SJCRH30 (cell line): ENCODE data around the gene VSTM2L. TPM values are rescaled to one million over a fixed set of nuclear protein-coding genes. Genes with fewer than 3 reads are reported as not detected.

Experiments used
- DNase-seq, 2 experiments: peaks; one replicate each; pipeline ENCODE4 v3.0.0-alpha.2; 2015 to 2020
- H3K27ac ChIP-seq: fragments of 250-450 bp; sonication (Bioruptor Pico); 2 replicates; pipeline ENCODE4 v1.5.1; 2020; ENCODE audit warnings: mild to moderate bottlenecking, moderate library complexity
- H3K27me3 ChIP-seq: fragments of 250-450 bp; sonication (Bioruptor Pico); 2 replicates; pipeline ENCODE4 v1.5.1; 2020; ENCODE audit warnings: mild to moderate bottlenecking, moderate library complexity
- H3K36me3 ChIP-seq: fragments of 250-450 bp; sonication (Bioruptor Pico); 2 replicates; pipeline ENCODE4 v1.5.1; 2020; ENCODE audit warnings: mild to moderate bottlenecking, moderate library complexity
- H3K4me1 ChIP-seq: fragments of 250-450 bp; sonication (Bioruptor Pico); 2 replicates; pipeline ENCODE4 v1.5.1; 2020; ENCODE audit warnings: mild to moderate bottlenecking, moderate library complexity
- H3K4me3 ChIP-seq: fragments of 250-450 bp; sonication (Bioruptor Pico); 2 replicates; pipeline ENCODE4 v1.5.1; 2020; ENCODE audit warnings: mild to moderate bottlenecking, moderate library complexity
- H3K9me3 ChIP-seq: fragments of 250-450 bp; sonication (Bioruptor Pico); replicated peaks from 2 replicates; pipeline ENCODE4 v1.5.1; 2020; ENCODE audit warnings: mild to moderate bottlenecking, moderate library complexity
- total RNA-seq: library from RNA; depleted of rRNA; stranded (reverse); fragments of >200 nt; shearing (Covaris generic); gene quantifications from 2 replicates; pipeline ENCODE4 v1.2.3, GENCODE V29; 2014; rRNA removed

VSTM2L gene
- total RNA-seq, 1 experiment from 2014 or later: 0.22 TPM

DNA sequence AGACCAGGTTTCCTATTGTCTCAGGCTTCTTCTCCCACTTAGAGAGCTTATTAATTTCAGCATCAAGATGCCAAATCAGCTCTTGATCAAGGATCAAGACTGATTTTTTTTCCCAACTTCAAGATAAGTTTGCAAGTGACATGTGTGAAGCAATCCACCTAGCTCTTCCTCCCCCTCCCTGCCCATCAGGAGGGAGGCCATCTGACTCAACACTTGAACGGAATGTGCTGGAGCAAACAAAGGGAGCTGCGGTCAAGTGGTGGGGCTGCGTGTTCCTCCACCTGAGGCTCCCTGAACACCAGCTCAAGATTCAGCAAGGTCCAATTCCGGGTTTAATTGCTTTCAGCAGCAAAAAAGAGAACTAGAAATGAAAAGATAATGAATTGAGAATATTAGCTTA, 91.6 kb downstream of the VSTM2L start:
- Histone ChIP-seq H3K27me3 (no peaks in the 10 kb centered on the region), H3K9me3 (no peaks in the 10 kb centered on the region), H3K27ac (no peak overlapping the region), H3K4me1 (peaks cover 31% of the 10 kb centered on the region), H3K36me3 (peaks cover 68% of the 10 kb centered on the region), H3K4me3 (no peak overlapping the region)
- no peak for DNase-seq

Other genes with a start within 250 kb of the VSTM2L start
- 85.2 and 89.5 TPM in 2 replicates for gene CTNNBL1, start 209.1 kb upstream of the VSTM2L start, total RNA-seq
- gene TTI1, start 130.3 kb downstream of the VSTM2L start, total RNA-seq: 57.5 and 66.0 TPM in 2 replicates
- gene RPRD1B, start 130.6 kb downstream of the VSTM2L start, total RNA-seq: 55.7 and 56.6 TPM in 2 replicates